ENCODE measurements around the gene TSPAN15. TPM values are rescaled to one million over a fixed set of nuclear protein-coding genes. Genes with fewer than 3 reads are reported as not detected.

Gene TSPAN15
- total RNA-seq, 1 experiment from 2014 or later: 7.7 TPM

GRCh38 chr10:69443354-69443753 lies 7.9 kb upstream of the TSPAN15 start:
- Mint-ChIP-seq H3K27me3 (ENCODE audit: low read depth) (peaks cover 60% of the 10 kb centered on the region), H3K9me3 (peaks cover 0 to 3% of the 10 kb centered on the region in 2 experiments; a peak in 1 of 5 replicates), H3K27ac (no peak overlapping the region), H3K4me3 (no peak overlapping the region), H3K4me1 (peaks cover 3 to 10% of the 10 kb centered on the region in 2 experiments; a peak in 3 of 4 replicates), H3K36me3 (ENCODE audit: insufficient read depth in 1 of 3, low read depth in 3 of 3) (no peaks in the 10 kb centered on the region)
- no peak overlapping the region for H3T11ph ChIP-seq (ENCODE audit: low read length)
- H3K4me2 ChIP-seq (ENCODE audit: insufficient read depth, insufficient read length, low read length): no peak overlapping the region
- WGBS (ENCODE audit: extremely low coverage, insufficient read length, low lambda C conversion rate): no CpG with 5 or more reads among the region's 1 CpG
- H2BK5ac ChIP-seq (ENCODE audit: insufficient read length, low read length): no peak overlapping the region
- H2AFZ ChIP-seq (ENCODE audit: low read length): no peak overlapping the region
- no peaks in the 10 kb centered on the region for H4K20me1 ChIP-seq (ENCODE audit: control insufficient read depth, insufficient read depth, insufficient read length)
- H2AK5ac ChIP-seq (ENCODE audit: insufficient read length, low read length): no peak overlapping the region
- H4K5ac ChIP-seq (ENCODE audit: insufficient read length, low read depth, low read length): no peak overlapping the region
- no peaks in the 10 kb centered on the region for H3K4me1 ChIP-seq (ENCODE audit: insufficient read depth, low read length)
- no peak overlapping the region for H2BK15ac ChIP-seq (ENCODE audit: low read depth, low read length)
- H3K18ac ChIP-seq (ENCODE audit: insufficient read length, low read depth, low read length): no peak overlapping the region
- no peak overlapping the region for H2BK12ac ChIP-seq (ENCODE audit: insufficient read length, low read depth, low read length)
- H3K23ac ChIP-seq (ENCODE audit: insufficient read length, low read depth, low read length): no peak overlapping the region
- no peak overlapping the region for H3K4ac ChIP-seq (ENCODE audit: low read depth, low read length)
- no peaks in the 10 kb centered on the region for H3K9me3 ChIP-seq (ENCODE audit: control insufficient read depth, low read depth, low read length)
- H3K79me2 ChIP-seq (ENCODE audit: insufficient read depth, low read length): no peaks in the 10 kb centered on the region
- TF ChIP-seq, protein P1, sequence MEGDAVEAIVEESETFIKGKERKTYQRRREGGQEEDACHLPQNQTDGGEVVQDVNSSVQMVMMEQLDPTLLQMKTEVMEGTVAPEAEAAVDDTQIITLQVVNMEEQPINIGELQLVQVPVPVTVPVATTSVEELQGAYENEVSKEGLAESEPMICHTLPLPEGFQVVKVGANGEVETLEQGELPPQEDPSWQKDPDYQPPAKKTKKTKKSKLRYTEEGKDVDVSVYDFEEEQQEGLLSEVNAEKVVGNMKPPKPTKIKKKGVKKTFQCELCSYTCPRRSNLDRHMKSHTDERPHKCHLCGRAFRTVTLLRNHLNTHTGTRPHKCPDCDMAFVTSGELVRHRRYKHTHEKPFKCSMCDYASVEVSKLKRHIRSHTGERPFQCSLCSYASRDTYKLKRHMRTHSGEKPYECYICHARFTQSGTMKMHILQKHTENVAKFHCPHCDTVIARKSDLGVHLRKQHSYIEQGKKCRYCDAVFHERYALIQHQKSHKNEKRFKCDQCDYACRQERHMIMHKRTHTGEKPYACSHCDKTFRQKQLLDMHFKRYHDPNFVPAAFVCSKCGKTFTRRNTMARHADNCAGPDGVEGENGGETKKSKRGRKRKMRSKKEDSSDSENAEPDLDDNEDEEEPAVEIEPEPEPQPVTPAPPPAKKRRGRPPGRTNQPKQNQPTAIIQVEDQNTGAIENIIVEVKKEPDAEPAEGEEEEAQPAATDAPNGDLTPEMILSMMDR (conservative IDR thresholded peaks at IDR 0.05): no peak
- H2BK120ac ChIP-seq (ENCODE audit: low read depth, low read length, poor library complexity, severe bottlenecking): no peak overlapping the region
- H4K91ac ChIP-seq (ENCODE audit: insufficient read length, low read depth, low read length): no peak overlapping the region
- DNase-seq: no peak
- H2BK20ac ChIP-seq (ENCODE audit: low read depth, low read length, poor library complexity, severe bottlenecking): no peak overlapping the region
- H3K9ac ChIP-seq (ENCODE audit: extremely low read depth, insufficient read length, low read length): no peak overlapping the region
- H4K8ac ChIP-seq (replicated peaks; ENCODE audit: insufficient read length, low read depth, low read length): no peak overlapping the region
- no peak overlapping the region for H3K14ac ChIP-seq (ENCODE audit: insufficient read depth, low read length)
- no peaks in the 10 kb centered on the region for H3K23me2 ChIP-seq (ENCODE audit: insufficient read length, low read depth, low read length, poor library complexity, severe bottlenecking)
- no peak overlapping the region for H3K56ac ChIP-seq (ENCODE audit: insufficient read length, low read depth, low read length)
- H3K79me1 ChIP-seq (ENCODE audit: insufficient read depth, low read depth, low read length, poor library complexity, severe bottlenecking): no peaks in the 10 kb centered on the region
- no peak overlapping the region for H3K27ac ChIP-seq (ENCODE audit: insufficient read length, low read depth, low read length)
- no peaks in the 10 kb centered on the region; the same call in 1 of the 2 replicates for H3K27me3 ChIP-seq (ENCODE audit: insufficient read depth, low read length)

Measured in H9 (cell line).